Keratinocyte (primary cell): ENCODE data around the gene TEN1. TPM values are rescaled to one million over a fixed set of nuclear protein-coding genes. Genes with fewer than 3 reads are reported as not detected.

Experiments used
- DNase-seq: peaks from one replicate; pipeline ENCODE4 v3.0.0-alpha.2; 2011; ENCODE audit warnings: low read depth, missing footprints, low spot score
- FAIRE-seq: peaks from 2 replicates; lab custom pipeline; 2011; peaks lifted over from hg19 to GRCh38; lab: Jason Lieb, UNC
- H2AFZ ChIP-seq: 2 replicates; pipeline ENCODE4 v1.6.0; 2012; ENCODE audit warnings: low read length, control low read depth, inconsistent platforms; ENCODE audit not compliant: control insufficient read depth
- H3K27ac ChIP-seq: 2 replicates; pipeline ENCODE4 v1.5.1; 2011; ENCODE audit warnings: low read length; ENCODE audit not compliant: control insufficient read depth, insufficient read depth
- H3K27me3 ChIP-seq: 3 replicates; pipeline ENCODE4 v1.6.0; 2011; ENCODE audit warnings: low read length; ENCODE audit not compliant: control insufficient read depth, insufficient read depth; ENCODE audit errors: extremely low read depth
- H3K36me3 ChIP-seq, 2 experiments: 2 replicates in 1 of 2; 3 replicates in 1 of 2; pipeline ENCODE4 v1.5.1; 2011; ENCODE audit warnings: low read length in 2 of 2, mild to moderate bottlenecking in 1 of 2; ENCODE audit not compliant: control insufficient read depth in 2 of 2, insufficient read depth in 2 of 2; ENCODE audit errors: extremely low read depth in 1 of 2
- H3K4me1 ChIP-seq: 3 replicates; pipeline ENCODE4 v1.5.1; 2011; ENCODE audit warnings: low read length; ENCODE audit not compliant: control insufficient read depth, insufficient read depth; ENCODE audit errors: extremely low read depth
- H3K4me2 ChIP-seq: 3 replicates; pipeline ENCODE4 v1.6.0; 2011; ENCODE audit warnings: low read depth, low read length; ENCODE audit not compliant: control insufficient read depth, insufficient read depth; ENCODE audit errors: extremely low read depth
- H3K4me3 ChIP-seq, 3 experiments: fragments of 200-600 bp in 1 of 3; sonication (generic) in 1 of 3; 2 replicates in 2 of 3; 3 replicates in 1 of 3; pipeline ENCODE4 v1.5.1; 2011 to 2016; ENCODE audit warnings: low read length in 3 of 3, mild to moderate bottlenecking in 3 of 3, control low read depth in 2 of 3, inconsistent platforms in 1 of 3, low read depth in 1 of 3, mixed read lengths in 1 of 3, mixed run types in 1 of 3, moderate library complexity in 1 of 3; ENCODE audit not compliant: control insufficient read depth in 2 of 3, insufficient read depth in 2 of 3; ENCODE audit errors: extremely low read depth in 1 of 3
- H3K79me2 ChIP-seq: 2 replicates; pipeline ENCODE4 v1.6.0; 2012; ENCODE audit warnings: low read length; ENCODE audit not compliant: control insufficient read depth, insufficient read depth
- H3K9ac ChIP-seq: 3 replicates; pipeline ENCODE4 v1.6.0; 2011; ENCODE audit warnings: low read length; ENCODE audit not compliant: control insufficient read depth, insufficient read depth; ENCODE audit errors: extremely low read depth
- H3K9me1 ChIP-seq: 3 replicates; pipeline ENCODE4 v1.6.0; 2011; ENCODE audit warnings: low read length; ENCODE audit not compliant: control insufficient read depth, insufficient read depth; ENCODE audit errors: extremely low read depth
- H3K9me3 ChIP-seq: 2 replicates; pipeline ENCODE4 v1.5.1; 2012; ENCODE audit warnings: low read depth, low read length; ENCODE audit not compliant: control insufficient read depth
- H4K20me1 ChIP-seq: 3 replicates; pipeline ENCODE4 v1.6.0; 2011; ENCODE audit warnings: low read length; ENCODE audit not compliant: control insufficient read depth, insufficient read depth; ENCODE audit errors: extremely low read depth
- EZH2 ChIP-seq: IDR thresholded peaks from one replicate; pipeline ENCODE4 v1.6.1; 2012; ENCODE audit warnings: inconsistent platforms, mild to moderate bottlenecking, low read length, moderate library complexity
- dilution Hi-C: fragments of 300-500 bp; cut with MboI; formaldehyde crosslinking; loops from one replicate; pipeline ENCODE4 v1.7.0; 2020; ENCODE audit warnings: low sequenced_read_pairs; ENCODE audit not compliant: extremely low pct_ligation_motif_present
- polyA plus RNA-seq, 5 experiments: library from polyadenylated mRNA; depleted of rRNA in 3 of 5; stranded (reverse) in 3 of 5; stranded (forward) in 1 of 5; unstranded in 1 of 5; fragments of >200 nt; gene quantifications; 1 replicate in 1 of 5; 2 replicates in 3 of 5; 3 replicates in 1 of 5; pipeline versions ENCODE4 v1.2.1 to v1.2.3, GENCODE V29; 2011 to 2012; ENCODE audit warnings: missing spikeins in 2 of 5, low read depth in 1 of 5, low replicate concordance in 1 of 5
- TF ChIP-seq, protein P1 (sequence below), 3 experiments: IDR thresholded peaks in 1 of 3; conservative IDR thresholded peaks in 1 of 3; optimal IDR thresholded peaks in 1 of 3; 2 replicates in 2 of 3; 3 replicates in 1 of 3; pipeline versions ENCODE3 to v1.5.1; 2011; ENCODE audit warnings: low read length in 3 of 3, mild to moderate bottlenecking in 3 of 3, moderate library complexity in 2 of 3, control low read depth in 1 of 3, inconsistent platforms in 1 of 3; ENCODE audit not compliant: insufficient read depth in 2 of 3; ENCODE audit errors: extremely low read depth in 1 of 3

TEN1 gene
- polyA plus RNA-seq, 1 donor (not counting 4 experiments of a cell fraction or from before 2014, with no cell fraction given): 11.7 TPM

- H3K4me3 ChIP-seq: no peak overlapping the region
- H3K79me2 ChIP-seq: no peaks in the 10 kb centered on the region
- H2AFZ ChIP-seq: no peak overlapping the region
- H3K27me3 ChIP-seq: no peaks in the 10 kb centered on the region
- no peak for FAIRE-seq
- H3K9me1 ChIP-seq: no peaks in the 10 kb centered on the region
- no peaks in the 10 kb centered on the region for H3K9me3 ChIP-seq
- peaks cover 5 to 18% of the 10 kb centered on the region in 2 experiments for H3K36me3 ChIP-seq
- H3K9ac ChIP-seq: no peak overlapping the region
- peaks cover 6% of the 10 kb centered on the region for H3K4me1 ChIP-seq
- dilution Hi-C loops: no loop called here
- H4K20me1 ChIP-seq: no peaks in the 10 kb centered on the region
- no peak overlapping the region for H3K4me2 ChIP-seq
- no peak for DNase-seq
- TF ChIP-seq, protein P1, sequence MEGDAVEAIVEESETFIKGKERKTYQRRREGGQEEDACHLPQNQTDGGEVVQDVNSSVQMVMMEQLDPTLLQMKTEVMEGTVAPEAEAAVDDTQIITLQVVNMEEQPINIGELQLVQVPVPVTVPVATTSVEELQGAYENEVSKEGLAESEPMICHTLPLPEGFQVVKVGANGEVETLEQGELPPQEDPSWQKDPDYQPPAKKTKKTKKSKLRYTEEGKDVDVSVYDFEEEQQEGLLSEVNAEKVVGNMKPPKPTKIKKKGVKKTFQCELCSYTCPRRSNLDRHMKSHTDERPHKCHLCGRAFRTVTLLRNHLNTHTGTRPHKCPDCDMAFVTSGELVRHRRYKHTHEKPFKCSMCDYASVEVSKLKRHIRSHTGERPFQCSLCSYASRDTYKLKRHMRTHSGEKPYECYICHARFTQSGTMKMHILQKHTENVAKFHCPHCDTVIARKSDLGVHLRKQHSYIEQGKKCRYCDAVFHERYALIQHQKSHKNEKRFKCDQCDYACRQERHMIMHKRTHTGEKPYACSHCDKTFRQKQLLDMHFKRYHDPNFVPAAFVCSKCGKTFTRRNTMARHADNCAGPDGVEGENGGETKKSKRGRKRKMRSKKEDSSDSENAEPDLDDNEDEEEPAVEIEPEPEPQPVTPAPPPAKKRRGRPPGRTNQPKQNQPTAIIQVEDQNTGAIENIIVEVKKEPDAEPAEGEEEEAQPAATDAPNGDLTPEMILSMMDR (optimal IDR thresholded peaks at IDR 0.05 in 1 of 3, IDR thresholded peaks at IDR 0.05 in 1 of 3, conservative IDR thresholded peaks at IDR 0.05 in 1 of 3; ENCODE audit: extremely low read depth in 1 of 3, insufficient read depth in 2 of 3, low read length in 3 of 3): no peak
- no peak for TF ChIP-seq EZH2
- H3K27ac ChIP-seq: no peak overlapping the region
These were observed 33.8 kb upstream of the TEN1 start for GRCh38 chr17:75945211-75945610.

DNA sequence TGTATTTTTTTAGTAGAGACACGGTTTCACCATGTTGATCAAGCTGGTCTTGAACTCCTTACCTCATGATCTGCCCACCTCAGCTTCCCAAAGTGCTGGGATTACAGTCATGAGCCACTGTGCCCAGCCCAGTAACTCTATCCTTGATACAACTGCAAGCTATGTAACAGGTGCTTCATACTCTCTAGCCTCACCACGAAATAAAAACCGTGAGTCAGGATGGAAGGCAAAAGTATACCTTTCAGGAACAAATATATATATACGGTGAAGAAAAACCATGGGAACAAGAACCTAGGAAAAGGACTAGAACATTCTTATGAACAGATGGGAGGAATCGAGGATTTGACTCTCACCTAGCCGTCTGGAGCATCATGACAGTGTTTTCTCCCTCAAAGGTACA, 28.6 kb upstream of the TEN1 start:
- dilution Hi-C loops: no loop called here
- Histone ChIP-seq H3K4me1 (no peaks in the 10 kb centered on the region), H3K79me2 (no peaks in the 10 kb centered on the region), H3K27ac (no peak overlapping the region), H3K4me3 (no peak overlapping the region), H3K4me2 (no peak overlapping the region), H3K36me3 (peaks cover 17 to 35% of the 10 kb centered on the region in 2 experiments), H3K27me3 (no peaks in the 10 kb centered on the region), H3K9me1 (no peaks in the 10 kb centered on the region), H2AFZ (no peak overlapping the region), H4K20me1 (no peaks in the 10 kb centered on the region), H3K9me3 (no peaks in the 10 kb centered on the region), H3K9ac (no peak overlapping the region)
- FAIRE-seq: no peak
- TF ChIP-seq, protein P1 (optimal IDR thresholded peaks at IDR 0.05 in 1 of 3, IDR thresholded peaks at IDR 0.05 in 1 of 3, conservative IDR thresholded peaks at IDR 0.05 in 1 of 3; ENCODE audit: extremely low read depth in 1 of 3, insufficient read depth in 2 of 3, low read length in 3 of 3): no peak
- no peak for TF ChIP-seq EZH2
- no peak for DNase-seq
